B cell (primary cell): Measurements from ENCODE around the gene MVD. TPM values are rescaled to one million over a fixed set of nuclear protein-coding genes. Genes with fewer than 3 reads are reported as not detected.
"Not testable (repeated sequence)": the region's sequence is repeated elsewhere in the genome, so short reads cannot be mapped to it uniquely, and the experiment has no call there.

Experiments used
- ATAC-seq: fragments of 200-7000 bp; cut with Tn5 transposase; one replicate; pipeline ENCODE4 v1.10.0; 2021; ENCODE audit warnings: low read depth, mild to moderate bottlenecking, moderate number of reproducible peaks, moderate library complexity
- CTCF ChIA-PET: fragments of 350-600 bp; sonication (Branson Sonifier 250); formaldehyde crosslinking; loops from one replicate; lab custom pipeline; 2021; ENCODE audit warnings: antibody characterized with exemption, inconsistent platforms; lab: Charles Lee
- POLR2A ChIA-PET: fragments of 350-600 bp; sonication (Branson Sonifier 250); formaldehyde crosslinking; loops from one replicate; lab custom pipeline; 2021; ENCODE audit warnings: antibody characterized with exemption; lab: Charles Lee
- DNase-seq: peaks from one replicate; pipeline ENCODE4 v3.0.0; 2013
- H2AFZ ChIP-seq: 2 replicates; pipeline ENCODE4 v1.6.1; 2012; ENCODE audit warnings: mild to moderate bottlenecking, low read depth, low read length; ENCODE audit not compliant: insufficient read depth, poor library complexity, severe bottlenecking
- H3K27ac ChIP-seq, 2 donors: 1 replicate in 1 of 2; 2 replicates in 1 of 2; pipeline ENCODE4 v1.5.1; 2012 to 2013; ENCODE audit warnings: low read length in 2 of 2, mild to moderate bottlenecking in 2 of 2, moderate library complexity in 1 of 2
- H3K27me3 ChIP-seq, 4 experiments: fragments of 200-600 bp in 1 of 4; sonication (generic) in 1 of 4; replicated peaks in 1 of 4; 1 replicate in 2 of 4; 2 replicates in 2 of 4; pipeline versions ENCODE4 v1.6.1 to v1.7.0; 2013 to 2016; ENCODE audit warnings: low read length in 3 of 4, mild to moderate bottlenecking in 2 of 4, mixed read lengths in 1 of 4, moderate library complexity in 1 of 4; ENCODE audit not compliant: insufficient read depth in 4 of 4, control insufficient read depth in 3 of 4; ENCODE audit errors: control extremely low read depth in 1 of 4
- H3K36me3 ChIP-seq, 2 experiments: replicated peaks in 1 of 2; 1 replicate in 1 of 2; 2 replicates in 1 of 2; pipeline versions ENCODE4 v1.6.1 to v1.7.1; 2013; ENCODE audit warnings: low read length in 1 of 2; ENCODE audit not compliant: insufficient read depth in 2 of 2, control insufficient read depth in 1 of 2; ENCODE audit errors: control extremely low read depth in 1 of 2, extremely low read depth in 1 of 2
- H3K4me1 ChIP-seq, 2 donors: fragments of 200-600 bp in 1 of 2; sonication (generic) in 1 of 2; 1 replicate in 1 of 2; 2 replicates in 1 of 2; pipeline versions ENCODE4 v1.5.1 to v1.6.1; 2013 to 2017; ENCODE audit warnings: low read length in 2 of 2; ENCODE audit not compliant: control insufficient read depth in 2 of 2, insufficient read depth in 2 of 2
- H3K4me2 ChIP-seq: replicated peaks from 2 replicates; pipeline ENCODE3; 2012; ENCODE audit warnings: mild to moderate bottlenecking, low read depth, low read length; ENCODE audit not compliant: poor library complexity, severe bottlenecking
- H3K4me3 ChIP-seq, 5 experiments: fragments of 200-600 bp in 1 of 5; sonication (generic) in 1 of 5; 1 replicate in 3 of 5; 2 replicates in 2 of 5; pipeline versions ENCODE4 v1.5.1 to v1.7.0; 2011 to 2016; ENCODE audit warnings: low read length in 4 of 5, mild to moderate bottlenecking in 4 of 5, low read depth in 2 of 5, control low read depth in 1 of 5, moderate library complexity in 1 of 5; ENCODE audit not compliant: insufficient read depth in 1 of 5; ENCODE audit errors: control extremely low read depth in 1 of 5, extremely low read depth in 1 of 5
- H3K79me2 ChIP-seq: fragments of 200-600 bp; sonication (generic); one replicate; pipeline ENCODE4 v1.6.0; 2016; ENCODE audit warnings: low read length; ENCODE audit not compliant: control insufficient read depth, insufficient read depth
- H3K9ac ChIP-seq: fragments of 200-600 bp; sonication (generic); 2 replicates; pipeline ENCODE4 v1.6.1; 2017; ENCODE audit warnings: mild to moderate bottlenecking, low read length, moderate library complexity
- H3K9me3 ChIP-seq, 3 donors: one replicate each; pipeline versions ENCODE4 v1.6.1 to v1.7.1; 2013; ENCODE audit warnings: low read length in 2 of 3; ENCODE audit not compliant: control insufficient read depth in 2 of 3, insufficient read depth in 1 of 3; ENCODE audit errors: control extremely low read depth in 1 of 3
- H4K20me1 ChIP-seq: 2 replicates; pipeline ENCODE4 v1.6.0; 2012; ENCODE audit warnings: mild to moderate bottlenecking, low read length; ENCODE audit not compliant: insufficient read depth, control insufficient read depth, poor library complexity, severe bottlenecking
- H3K27ac Mint-ChIP-seq: one replicate; pipeline ENCODE4 v1.8.0; 2021; ENCODE audit warnings: mixed read lengths
- H3K27me3 Mint-ChIP-seq: one replicate; pipeline ENCODE4 v1.8.0; 2021; ENCODE audit warnings: mixed read lengths
- H3K4me1 Mint-ChIP-seq: one replicate; pipeline ENCODE4 v1.8.0; 2021; ENCODE audit warnings: mixed read lengths
- H3K4me3 Mint-ChIP-seq: one replicate; pipeline ENCODE4 v1.8.0; 2021; ENCODE audit warnings: mixed read lengths
- H3K9me3 Mint-ChIP-seq: one replicate; pipeline ENCODE4 v1.8.0; 2022; ENCODE audit warnings: mixed read lengths; ENCODE audit not compliant: insufficient read depth
- EZH2 ChIP-seq: IDR thresholded peaks from 2 replicates; pipeline ENCODE4 v1.6.1; 2012; ENCODE audit warnings: borderline replicate concordance, low read depth, mild to moderate bottlenecking, moderate library complexity, low read length; ENCODE audit not compliant: insufficient read depth, poor library complexity, severe bottlenecking
- WGBS: methylation state at CpG from one replicate; pipeline ENCODE4 v1.1.5; 2013; ENCODE audit warnings: missing lambda C conversion rate; ENCODE audit not compliant: insufficient coverage; 5-methylcytosine and 5-hydroxymethylcytosine counted together
- intact Hi-C: fragments of 100-400 bp; cut with micrococcal nuclease; formaldehyde crosslinking; loops from one replicate; pipeline ENCODE4 v1.10.0; 2022
- polyA plus RNA-seq: library from polyadenylated mRNA; depleted of rRNA; stranded (reverse); fragments of >200 nt; gene quantifications from 2 replicates; pipeline ENCODE4 v1.2.3, GENCODE V29; 2012
- total RNA-seq, 2 donors: library from RNA; stranded (reverse); fragments of 120-200 nt in 1 of 2; gene quantifications; 1 replicate in 1 of 2; 2 replicates in 1 of 2; pipeline versions ENCODE4 v1.2.3 to v1.2.4, GENCODE V29; 2013 to 2022
- TF ChIP-seq, protein P1 (sequence below): fragments of 200-600 bp; IDR thresholded peaks from one replicate; pipeline ENCODE4 v1.8.0; 2022; ENCODE audit warnings: antibody characterized with exemption, mild to moderate bottlenecking

The MVD gene
- total and polyA plus RNA-seq, 2 donors (not counting 1 experiment from before 2014, with no cell fraction given): 40.9 to 95.4 TPM

DNA sequence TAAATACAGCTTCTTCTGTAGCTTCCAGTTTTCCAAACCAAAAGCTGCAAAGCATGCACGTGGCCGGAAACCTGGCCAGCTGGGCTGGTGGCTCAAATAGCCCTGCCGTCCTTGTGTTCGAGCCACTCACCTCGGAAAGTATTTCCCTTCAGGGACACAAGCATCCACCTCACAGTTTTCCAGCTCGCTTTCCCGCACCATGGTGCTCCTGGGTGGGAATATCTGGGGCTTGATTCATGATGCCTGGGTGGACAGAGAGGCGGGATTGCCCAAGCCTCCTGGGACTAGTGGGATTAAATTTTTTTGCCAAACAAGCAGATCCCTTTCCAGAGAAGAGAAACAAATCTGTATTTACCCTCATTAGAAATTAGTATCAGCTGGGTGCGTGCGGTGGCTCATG, 7.1 kb upstream of the MVD start:
- ChIA-PET POLR2A (no interaction called here), CTCF (no interaction called here)
- intact Hi-C loops: no loop called here
- Histone ChIP-seq H3K79me2 (peaks cover 6% of the 10 kb centered on the region), H2AFZ (no peak overlapping the region), H3K9ac (no peak overlapping the region), H3K4me2 (no peak overlapping the region), H3K27me3 (no peaks in the 10 kb centered on the region), H3K27ac (no peak overlapping the region), H3K36me3 (no peaks in the 10 kb centered on the region), H3K4me3 (no peak overlapping the region), H4K20me1 (no peaks in the 10 kb centered on the region), H3K4me1 (no peaks in the 10 kb centered on the region), H3K9me3 (no peaks in the 10 kb centered on the region)
- no CpG with 5 or more reads among the region's 10 CpGs for WGBS
- H3K27me3 Mint-ChIP-seq: no peaks in the 10 kb centered on the region
- no peaks in the 10 kb centered on the region for H3K9me3 Mint-ChIP-seq
- TF ChIP-seq, protein P1, sequence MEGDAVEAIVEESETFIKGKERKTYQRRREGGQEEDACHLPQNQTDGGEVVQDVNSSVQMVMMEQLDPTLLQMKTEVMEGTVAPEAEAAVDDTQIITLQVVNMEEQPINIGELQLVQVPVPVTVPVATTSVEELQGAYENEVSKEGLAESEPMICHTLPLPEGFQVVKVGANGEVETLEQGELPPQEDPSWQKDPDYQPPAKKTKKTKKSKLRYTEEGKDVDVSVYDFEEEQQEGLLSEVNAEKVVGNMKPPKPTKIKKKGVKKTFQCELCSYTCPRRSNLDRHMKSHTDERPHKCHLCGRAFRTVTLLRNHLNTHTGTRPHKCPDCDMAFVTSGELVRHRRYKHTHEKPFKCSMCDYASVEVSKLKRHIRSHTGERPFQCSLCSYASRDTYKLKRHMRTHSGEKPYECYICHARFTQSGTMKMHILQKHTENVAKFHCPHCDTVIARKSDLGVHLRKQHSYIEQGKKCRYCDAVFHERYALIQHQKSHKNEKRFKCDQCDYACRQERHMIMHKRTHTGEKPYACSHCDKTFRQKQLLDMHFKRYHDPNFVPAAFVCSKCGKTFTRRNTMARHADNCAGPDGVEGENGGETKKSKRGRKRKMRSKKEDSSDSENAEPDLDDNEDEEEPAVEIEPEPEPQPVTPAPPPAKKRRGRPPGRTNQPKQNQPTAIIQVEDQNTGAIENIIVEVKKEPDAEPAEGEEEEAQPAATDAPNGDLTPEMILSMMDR: no peak
- TF ChIP-seq EZH2: no peak
- H3K27ac Mint-ChIP-seq: no peak overlapping the region
- ATAC-seq: no peak
- no peak for DNase-seq
- no peak overlapping the region for H3K4me3 Mint-ChIP-seq
- H3K4me1 Mint-ChIP-seq: peaks cover 5% of the 10 kb centered on the region

DNA sequence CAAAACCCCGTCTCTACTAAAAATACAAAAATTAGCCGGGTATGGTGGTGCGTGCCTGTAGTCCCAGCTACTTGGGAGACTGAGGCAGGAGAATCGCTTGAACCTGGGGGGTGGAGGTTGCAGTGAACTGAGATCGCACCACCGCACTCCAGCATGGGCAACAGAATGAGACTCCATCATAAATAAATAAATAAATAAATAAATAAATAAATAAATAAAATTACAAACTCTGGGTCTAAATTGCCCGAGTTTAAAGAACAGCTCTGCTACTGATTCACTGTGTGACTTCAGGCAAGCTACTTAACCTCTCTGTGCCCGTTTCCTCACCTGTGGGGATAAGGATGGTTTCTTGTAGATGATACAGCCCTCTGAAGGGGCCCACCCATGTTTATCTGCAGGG, 6.6 kb upstream of the MVD start:
- H4K20me1 ChIP-seq, DNase-seq, H3K4me1 ChIP-seq, H3K9ac ChIP-seq, H3K9me3 Mint-ChIP-seq, H3K9me3 ChIP-seq, H3K27me3 ChIP-seq, intact Hi-C loops, H3K36me3 ChIP-seq, H3K27ac ChIP-seq, POLR2A ChIA-PET, H3K4me3 Mint-ChIP-seq, CTCF ChIA-PET, H3K27me3 Mint-ChIP-seq, H3K4me2 ChIP-seq, H3K79me2 ChIP-seq, ATAC-seq, H3K4me1 Mint-ChIP-seq, H3K4me3 ChIP-seq, H3K27ac Mint-ChIP-seq, H2AFZ ChIP-seq: not testable (repeated sequence)
- 100% methylated on average over 1 of the region's 8 CpGs for WGBS
